MM.1S (cell line): ENCODE results near the gene FOXB1.

Experiments used
- DNase-seq: peaks from one replicate; pipeline ENCODE4 v3.0.0-alpha.2; 2015
- H2AFZ ChIP-seq: fragments of 300-600 bp; sonication (generic); 2 replicates; pipeline ENCODE4 v1.6.0; 2016; ENCODE audit warnings: antibody characterized with exemption, low read length
- H3F3A ChIP-seq: fragments of 300-600 bp; sonication (generic); 2 replicates; pipeline ENCODE4 v1.6.1; 2016; ENCODE audit warnings: mild to moderate bottlenecking, antibody characterized with exemption, low read length, moderate library complexity, mixed read lengths; ENCODE audit not compliant: insufficient read depth
- H3K27ac ChIP-seq: fragments of 300-600 bp; sonication (generic); 2 replicates; pipeline ENCODE4 v1.5.1; 2016; ENCODE audit warnings: mild to moderate bottlenecking, low read length
- H3K27me3 ChIP-seq: fragments of 300-600 bp; sonication (generic); replicated peaks from 2 replicates; pipeline ENCODE4 v1.6.0; 2016; ENCODE audit warnings: low read length; ENCODE audit not compliant: insufficient read depth
- H3K36me3 ChIP-seq: fragments of 300-600 bp; sonication (generic); replicated peaks from 2 replicates; pipeline ENCODE4 v1.6.1; 2016; ENCODE audit warnings: mild to moderate bottlenecking, low read length, mixed read lengths; ENCODE audit not compliant: insufficient read depth
- H3K4me1 ChIP-seq: fragments of 300-600 bp; sonication (generic); 2 replicates; pipeline ENCODE4 v1.6.1; 2016; ENCODE audit warnings: low read length, mixed read lengths
- H3K4me2 ChIP-seq: fragments of 300-600 bp; sonication (generic); 2 replicates; pipeline ENCODE4 v1.6.0; 2016; ENCODE audit warnings: low read depth, low read length
- H3K4me3 ChIP-seq: fragments of 300-600 bp; sonication (generic); 2 replicates; pipeline ENCODE4 v1.5.1; 2016; ENCODE audit warnings: low read length, mixed read lengths
- H3K79me2 ChIP-seq: fragments of 300-600 bp; sonication (generic); 2 replicates; pipeline ENCODE4 v1.6.1; 2016; ENCODE audit warnings: mixed run types, low read length, mixed read lengths
- H3K9ac ChIP-seq: fragments of 300-600 bp; sonication (generic); 2 replicates; pipeline ENCODE4 v1.6.1; 2016; ENCODE audit warnings: low read length, mixed read lengths
- H3K9me2 ChIP-seq: fragments of 300-600 bp; sonication (generic); replicated peaks from 2 replicates; pipeline ENCODE4 v1.6.1; 2016; ENCODE audit warnings: mild to moderate bottlenecking, low read length, mixed read lengths; ENCODE audit not compliant: insufficient read depth
- H3K9me3 ChIP-seq: fragments of 300-600 bp; sonication (generic); replicated peaks from 2 replicates; pipeline ENCODE4 v1.6.1; 2016; ENCODE audit warnings: mild to moderate bottlenecking, low read length, mixed read lengths; ENCODE audit not compliant: insufficient read depth
- H4K20me1 ChIP-seq: fragments of 300-600 bp; sonication (generic); 2 replicates; pipeline ENCODE4 v1.6.1; 2016; ENCODE audit warnings: mild to moderate bottlenecking, low read length, moderate library complexity, mixed read lengths; ENCODE audit not compliant: insufficient read depth
- EZH2 ChIP-seq: fragments of 300-600 bp; sonication (generic); optimal IDR thresholded peaks from 2 replicates; pipeline ENCODE3; 2017; ENCODE audit warnings: low read depth, mild to moderate bottlenecking, antibody characterized with exemption, low read length, mixed read lengths
- EZH2phosphoT487 ChIP-seq: fragments of 300-600 bp; sonication (generic); IDR thresholded peaks from 2 replicates; pipeline ENCODE4 v1.6.1; 2018; ENCODE audit warnings: antibody characterized with exemption, low read length
- TF ChIP-seq, protein P1 (sequence below): fragments of 300-600 bp; sonication (generic); IDR thresholded peaks from 2 replicates; pipeline ENCODE4 v1.5.1; 2016; ENCODE audit warnings: antibody characterized with exemption, low read length, mixed read lengths

Gene FOXB1

DNA sequence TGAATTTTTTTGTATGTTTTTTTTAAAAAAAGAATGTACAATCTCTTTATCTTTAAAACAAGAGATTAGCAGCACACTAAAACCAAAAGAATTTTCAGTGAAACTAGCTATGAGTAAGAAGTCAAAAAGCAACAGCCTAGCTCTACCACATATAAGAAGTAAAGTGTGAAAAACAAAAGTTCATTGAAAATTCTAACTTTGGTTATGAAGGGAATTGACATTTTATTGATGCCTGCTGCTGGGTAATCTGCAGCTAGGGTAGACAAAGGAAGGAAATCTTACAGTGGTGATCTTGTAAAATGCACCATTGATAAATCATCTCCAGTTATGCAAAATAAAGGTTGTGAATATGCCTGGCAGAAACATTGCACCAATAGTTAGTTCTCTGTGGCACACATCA is 37.8 kb upstream of the FOXB1 start:
- Histone ChIP-seq H3K36me3 (no peaks in the 10 kb centered on the region), H3K4me2 (no peak overlapping the region), H3K4me3 (no peak overlapping the region), H3K9ac (no peak overlapping the region), H3F3A (no peaks in the 10 kb centered on the region), H3K9me2 (no peaks in the 10 kb centered on the region), H3K27ac (no peak overlapping the region), H4K20me1 (no peaks in the 10 kb centered on the region), H3K27me3 (no peaks in the 10 kb centered on the region), H3K9me3 (no peaks in the 10 kb centered on the region), H2AFZ (no peak overlapping the region), H3K4me1 (no peaks in the 10 kb centered on the region), H3K79me2 (no peaks in the 10 kb centered on the region)
- DNase-seq: no peak
- TF ChIP-seq, protein P1, sequence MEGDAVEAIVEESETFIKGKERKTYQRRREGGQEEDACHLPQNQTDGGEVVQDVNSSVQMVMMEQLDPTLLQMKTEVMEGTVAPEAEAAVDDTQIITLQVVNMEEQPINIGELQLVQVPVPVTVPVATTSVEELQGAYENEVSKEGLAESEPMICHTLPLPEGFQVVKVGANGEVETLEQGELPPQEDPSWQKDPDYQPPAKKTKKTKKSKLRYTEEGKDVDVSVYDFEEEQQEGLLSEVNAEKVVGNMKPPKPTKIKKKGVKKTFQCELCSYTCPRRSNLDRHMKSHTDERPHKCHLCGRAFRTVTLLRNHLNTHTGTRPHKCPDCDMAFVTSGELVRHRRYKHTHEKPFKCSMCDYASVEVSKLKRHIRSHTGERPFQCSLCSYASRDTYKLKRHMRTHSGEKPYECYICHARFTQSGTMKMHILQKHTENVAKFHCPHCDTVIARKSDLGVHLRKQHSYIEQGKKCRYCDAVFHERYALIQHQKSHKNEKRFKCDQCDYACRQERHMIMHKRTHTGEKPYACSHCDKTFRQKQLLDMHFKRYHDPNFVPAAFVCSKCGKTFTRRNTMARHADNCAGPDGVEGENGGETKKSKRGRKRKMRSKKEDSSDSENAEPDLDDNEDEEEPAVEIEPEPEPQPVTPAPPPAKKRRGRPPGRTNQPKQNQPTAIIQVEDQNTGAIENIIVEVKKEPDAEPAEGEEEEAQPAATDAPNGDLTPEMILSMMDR: no peak
- no peak for TF ChIP-seq EZH2
- no peak for TF ChIP-seq EZH2phosphoT487

DNA sequence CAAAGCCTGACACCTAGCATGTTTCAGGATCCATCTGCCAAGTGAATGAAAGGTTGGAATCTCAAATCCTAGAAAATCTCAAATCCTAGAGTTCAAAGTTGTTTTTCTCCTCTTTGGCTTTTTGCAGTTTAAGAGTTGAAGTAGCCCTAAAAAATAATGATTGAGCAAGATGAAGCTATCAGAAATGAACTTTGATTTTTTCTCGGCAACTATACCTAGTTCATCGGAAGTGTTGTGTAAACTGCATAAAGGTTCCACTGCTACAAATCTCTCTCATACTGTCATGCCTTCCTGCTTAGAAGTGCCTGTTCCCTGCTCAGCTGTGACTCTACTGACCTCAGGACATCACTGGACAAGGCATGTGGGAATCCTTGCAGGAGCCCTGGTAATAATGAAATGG is 35.8 kb upstream of the FOXB1 start:
- Histone ChIP-seq H3K4me2 (no peak overlapping the region), H3F3A (no peaks in the 10 kb centered on the region), H3K9me2 (no peaks in the 10 kb centered on the region), H3K4me3 (no peak overlapping the region), H2AFZ (no peak overlapping the region), H3K27ac (no peak overlapping the region), H3K79me2 (no peaks in the 10 kb centered on the region), H3K27me3 (no peaks in the 10 kb centered on the region), H4K20me1 (no peaks in the 10 kb centered on the region), H3K36me3 (no peaks in the 10 kb centered on the region), H3K9ac (no peak overlapping the region), H3K9me3 (no peaks in the 10 kb centered on the region), H3K4me1 (no peaks in the 10 kb centered on the region)
- no peak for DNase-seq
- TF ChIP-seq, protein P1: no peak

DNA sequence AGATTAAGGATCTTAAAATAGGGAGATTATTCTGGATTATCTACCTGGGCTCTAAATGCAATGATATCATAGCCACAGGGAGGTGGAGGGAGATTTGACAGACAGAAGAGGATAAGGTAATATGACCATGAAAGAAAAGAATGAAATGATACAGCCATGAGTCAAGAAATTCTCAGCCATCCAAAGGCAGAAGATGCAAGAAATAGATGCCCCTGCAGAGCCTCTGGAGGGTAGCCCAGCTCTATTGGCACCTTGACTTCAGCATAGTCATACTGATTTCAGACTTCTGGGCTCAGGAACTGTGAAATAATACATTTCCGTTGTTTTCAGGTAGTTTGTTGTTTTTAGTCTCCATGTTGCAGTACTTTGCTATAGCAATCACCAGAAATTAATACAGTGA is 31.9 kb upstream of the FOXB1 start:
- no peak overlapping the region for H2AFZ ChIP-seq
- H3K79me2 ChIP-seq: no peaks in the 10 kb centered on the region
- no peaks in the 10 kb centered on the region for H3K9me2 ChIP-seq
- no peak overlapping the region for H3K4me3 ChIP-seq
- H3K9me3 ChIP-seq: no peaks in the 10 kb centered on the region
- H3K27me3 ChIP-seq: no peaks in the 10 kb centered on the region
- H3K36me3 ChIP-seq: no peaks in the 10 kb centered on the region
- no peaks in the 10 kb centered on the region for H4K20me1 ChIP-seq
- peaks cover 15% of the 10 kb centered on the region for H3F3A ChIP-seq
- no peak overlapping the region for H3K4me2 ChIP-seq
- H3K4me1 ChIP-seq: peaks cover 18% of the 10 kb centered on the region
- H3K27ac ChIP-seq: no peak overlapping the region
- no peak overlapping the region for H3K9ac ChIP-seq
- DNase-seq: no peak
- TF ChIP-seq EZH2phosphoT487 (no peak), EZH2 (no peak)
- TF ChIP-seq, protein P1: no peak
